Lower leg skin (tissue), 3 donors: ENCODE results near the gene XRCC4.

Experiments used
- POLR2A ChIP-seq, 2 donors: fragments of 450-650 bp; IDR thresholded peaks; one replicate each; pipeline ENCODE4 v1.6.1; 2016 to 2017; ENCODE audit warnings: antibody characterized with exemption in 2 of 2, mild to moderate bottlenecking in 1 of 2, moderate library complexity in 1 of 2
- TF ChIP-seq, protein P1 (sequence below), 3 donors: fragments of 450-650 bp; IDR thresholded peaks; one replicate each; pipeline ENCODE4 v1.5.1; 2016; ENCODE audit warnings: antibody characterized with exemption in 3 of 3, mild to moderate bottlenecking in 3 of 3, moderate library complexity in 2 of 3

DNA sequence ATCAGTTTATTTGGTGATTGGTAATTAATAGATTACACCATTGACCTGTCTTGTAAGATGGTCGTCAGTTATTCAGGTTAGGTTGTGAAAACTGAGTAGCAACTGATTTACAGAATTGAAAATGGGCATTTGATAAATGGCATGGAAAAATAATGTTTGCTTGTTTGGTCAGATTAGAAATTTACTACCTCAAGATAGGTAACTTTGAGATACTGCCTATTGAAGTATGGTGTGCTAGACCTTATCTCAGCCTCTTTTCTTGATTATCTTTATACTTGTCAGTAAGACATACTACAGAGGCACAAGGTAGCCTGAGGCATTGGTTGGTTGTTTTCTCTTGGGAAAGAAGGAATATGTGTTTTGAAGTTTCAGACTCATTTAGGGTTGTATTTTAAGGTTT, 174.5 kb downstream of the XRCC4 start:
- TF ChIP-seq, protein P1, sequence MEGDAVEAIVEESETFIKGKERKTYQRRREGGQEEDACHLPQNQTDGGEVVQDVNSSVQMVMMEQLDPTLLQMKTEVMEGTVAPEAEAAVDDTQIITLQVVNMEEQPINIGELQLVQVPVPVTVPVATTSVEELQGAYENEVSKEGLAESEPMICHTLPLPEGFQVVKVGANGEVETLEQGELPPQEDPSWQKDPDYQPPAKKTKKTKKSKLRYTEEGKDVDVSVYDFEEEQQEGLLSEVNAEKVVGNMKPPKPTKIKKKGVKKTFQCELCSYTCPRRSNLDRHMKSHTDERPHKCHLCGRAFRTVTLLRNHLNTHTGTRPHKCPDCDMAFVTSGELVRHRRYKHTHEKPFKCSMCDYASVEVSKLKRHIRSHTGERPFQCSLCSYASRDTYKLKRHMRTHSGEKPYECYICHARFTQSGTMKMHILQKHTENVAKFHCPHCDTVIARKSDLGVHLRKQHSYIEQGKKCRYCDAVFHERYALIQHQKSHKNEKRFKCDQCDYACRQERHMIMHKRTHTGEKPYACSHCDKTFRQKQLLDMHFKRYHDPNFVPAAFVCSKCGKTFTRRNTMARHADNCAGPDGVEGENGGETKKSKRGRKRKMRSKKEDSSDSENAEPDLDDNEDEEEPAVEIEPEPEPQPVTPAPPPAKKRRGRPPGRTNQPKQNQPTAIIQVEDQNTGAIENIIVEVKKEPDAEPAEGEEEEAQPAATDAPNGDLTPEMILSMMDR (IDR thresholded peaks at IDR 0.05): no peak
- no peak for TF ChIP-seq POLR2A (IDR thresholded peaks at IDR 0.05)
